Renal cortex interstitium (tissue), 15 donors: Measurements from ENCODE around the gene SECISBP2. TPM values are rescaled to one million over a fixed set of nuclear protein-coding genes. Genes with fewer than 3 reads are reported as not detected.
"Not testable (repeated sequence)": the region's sequence is repeated elsewhere in the genome, so short reads cannot be mapped to it uniquely, and the experiment has no call there.

Experiments used
- DNase-seq, 11 donors: peaks; one replicate each; pipeline ENCODE4 v3.0.0-alpha.2; 2013; ENCODE audit warnings: low read depth in 9 of 11, low spot score in 4 of 11; ENCODE audit errors: extremely low read depth in 1 of 11
- long read RNA-seq, 16 experiments: transcript quantifications; one replicate each; lab custom pipeline, GENCODE V29; 2026
- polyA plus RNA-seq, 3 donors: library from polyadenylated mRNA; unstranded; fragments of 120-200 nt; gene quantifications; one replicate each; pipeline ENCODE4 v1.2.1, GENCODE V29; 2013; ENCODE audit not compliant: insufficient read length in 3 of 3

SECISBP2 gene, protein sequence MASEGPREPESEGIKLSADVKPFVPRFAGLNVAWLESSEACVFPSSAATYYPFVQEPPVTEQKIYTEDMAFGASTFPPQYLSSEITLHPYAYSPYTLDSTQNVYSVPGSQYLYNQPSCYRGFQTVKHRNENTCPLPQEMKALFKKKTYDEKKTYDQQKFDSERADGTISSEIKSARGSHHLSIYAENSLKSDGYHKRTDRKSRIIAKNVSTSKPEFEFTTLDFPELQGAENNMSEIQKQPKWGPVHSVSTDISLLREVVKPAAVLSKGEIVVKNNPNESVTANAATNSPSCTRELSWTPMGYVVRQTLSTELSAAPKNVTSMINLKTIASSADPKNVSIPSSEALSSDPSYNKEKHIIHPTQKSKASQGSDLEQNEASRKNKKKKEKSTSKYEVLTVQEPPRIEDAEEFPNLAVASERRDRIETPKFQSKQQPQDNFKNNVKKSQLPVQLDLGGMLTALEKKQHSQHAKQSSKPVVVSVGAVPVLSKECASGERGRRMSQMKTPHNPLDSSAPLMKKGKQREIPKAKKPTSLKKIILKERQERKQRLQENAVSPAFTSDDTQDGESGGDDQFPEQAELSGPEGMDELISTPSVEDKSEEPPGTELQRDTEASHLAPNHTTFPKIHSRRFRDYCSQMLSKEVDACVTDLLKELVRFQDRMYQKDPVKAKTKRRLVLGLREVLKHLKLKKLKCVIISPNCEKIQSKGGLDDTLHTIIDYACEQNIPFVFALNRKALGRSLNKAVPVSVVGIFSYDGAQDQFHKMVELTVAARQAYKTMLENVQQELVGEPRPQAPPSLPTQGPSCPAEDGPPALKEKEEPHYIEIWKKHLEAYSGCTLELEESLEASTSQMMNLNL
- polyA plus RNA-seq, result 100 to 1,000 TPM in 1 of 3 donors, 10 to 100 TPM in 2; 60.3 to 105 (median 75.6) TPM
- long read RNA-seq, donor 1, result 0 reads
- long read RNA-seq, donor 2, partial matches to known transcripts, result 5 of 6 reads
- long read RNA-seq, donor 2, other reads (novel, unspliced or antisense), result 0 of 6 reads
- long read RNA-seq, donor 3, full-length matches to known transcripts, result 3 of 13 reads
- long read RNA-seq, donor 3, partial matches to known transcripts, result 10 of 13 reads
- long read RNA-seq, donor 3, other reads (novel, unspliced or antisense), result 0 of 13 reads
- long read RNA-seq, donor 4, full-length matches to known transcripts, result 5 of 5 reads
- long read RNA-seq, donor 4, partial matches to known transcripts, result 0 of 5 reads
- long read RNA-seq, donor 4, other reads (novel, unspliced or antisense), result 0 of 5 reads
- long read RNA-seq, donor 5, result 0 reads
- long read RNA-seq, donor 6, partial matches to known transcripts, result 0 of 2 reads
- long read RNA-seq, donor 6, other reads (novel, unspliced or antisense), result 0 of 2 reads
- long read RNA-seq, donor 7, partial matches to known transcripts, result 0 of 1 reads
- long read RNA-seq, donor 7, other reads (novel, unspliced or antisense), result 0 of 1 reads
- long read RNA-seq, donor 8, full-length matches to known transcripts, result 3 of 34 reads
- long read RNA-seq, donor 8, partial matches to known transcripts, result 31 of 34 reads
- long read RNA-seq, donor 8, other reads (novel, unspliced or antisense), result 0 of 34 reads
- long read RNA-seq, donor 9, partial matches to known transcripts, result 0 of 1 reads
- long read RNA-seq, donor 9, other reads (novel, unspliced or antisense), result 0 of 1 reads
- long read RNA-seq, donor 10, full-length matches to known transcripts, result 3 of 9 reads
- long read RNA-seq, donor 10, partial matches to known transcripts, result 6 of 9 reads
- long read RNA-seq, donor 10, other reads (novel, unspliced or antisense), result 0 of 9 reads
- long read RNA-seq, donor 11, result 0 reads
- long read RNA-seq, donor 12, result 0 reads
- long read RNA-seq, donor 13, result 0 reads
- long read RNA-seq, donor 14, result 0 reads
- long read RNA-seq, donor 15, partial matches to known transcripts, result 5 of 5 reads
- long read RNA-seq, donor 15, other reads (novel, unspliced or antisense), result 0 of 5 reads
- long read RNA-seq, donor 16, partial matches to known transcripts, result 53 of 79 reads
- long read RNA-seq, donor 16, other reads (novel, unspliced or antisense), result 20 of 79 reads

DNA sequence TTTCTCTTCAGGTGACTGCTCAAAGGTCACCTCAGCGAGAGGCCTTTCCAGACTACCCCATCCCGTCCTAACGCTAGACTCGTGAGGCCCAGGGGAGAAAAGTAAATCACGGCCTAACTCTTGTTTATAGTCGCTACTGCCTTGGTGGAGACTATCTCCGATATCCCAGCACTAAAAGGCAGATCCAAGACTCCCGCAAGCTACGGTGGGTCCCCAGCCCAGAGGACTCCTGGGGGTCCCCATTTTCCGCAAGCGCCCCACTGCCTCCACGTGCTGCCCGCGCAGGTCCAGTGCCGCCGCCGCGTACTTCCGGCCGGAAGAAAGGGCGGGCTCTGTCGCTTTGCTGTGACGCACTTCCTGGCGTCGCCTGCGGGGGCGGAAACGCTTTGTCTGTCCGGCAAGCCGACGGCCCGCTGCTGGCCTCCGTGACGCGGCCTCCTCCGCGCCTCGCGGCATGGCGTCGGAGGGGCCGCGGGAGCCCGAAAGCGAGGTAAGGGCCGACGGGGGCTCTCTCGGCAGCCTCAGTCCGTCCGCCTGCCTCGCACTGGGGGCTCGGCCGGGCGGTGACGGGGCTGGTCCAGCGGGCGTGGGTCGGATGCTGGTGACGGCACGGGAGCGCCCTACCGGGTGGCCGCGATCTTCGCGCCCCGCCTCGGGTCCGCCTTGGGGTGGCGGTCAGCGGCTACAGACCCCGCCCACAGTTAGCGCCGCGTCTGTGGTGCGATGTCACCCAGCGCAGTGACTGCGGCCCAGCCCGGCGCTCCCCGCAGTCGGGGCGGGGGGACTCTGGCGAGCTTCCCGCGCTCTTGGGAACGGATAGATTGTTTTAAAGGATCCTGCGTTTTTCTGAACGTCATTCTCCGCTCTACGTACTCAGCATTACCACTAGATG lies at the start of gene SECISBP2:
TSS of gene SECISBP2 (plus strand) at position 378 of the 892 bp plus-strand sequence. CDS start at position 455, 77 bp downstream.
- peak; percentile 85 to 95 (median 93) for DNase-seq

DNA sequence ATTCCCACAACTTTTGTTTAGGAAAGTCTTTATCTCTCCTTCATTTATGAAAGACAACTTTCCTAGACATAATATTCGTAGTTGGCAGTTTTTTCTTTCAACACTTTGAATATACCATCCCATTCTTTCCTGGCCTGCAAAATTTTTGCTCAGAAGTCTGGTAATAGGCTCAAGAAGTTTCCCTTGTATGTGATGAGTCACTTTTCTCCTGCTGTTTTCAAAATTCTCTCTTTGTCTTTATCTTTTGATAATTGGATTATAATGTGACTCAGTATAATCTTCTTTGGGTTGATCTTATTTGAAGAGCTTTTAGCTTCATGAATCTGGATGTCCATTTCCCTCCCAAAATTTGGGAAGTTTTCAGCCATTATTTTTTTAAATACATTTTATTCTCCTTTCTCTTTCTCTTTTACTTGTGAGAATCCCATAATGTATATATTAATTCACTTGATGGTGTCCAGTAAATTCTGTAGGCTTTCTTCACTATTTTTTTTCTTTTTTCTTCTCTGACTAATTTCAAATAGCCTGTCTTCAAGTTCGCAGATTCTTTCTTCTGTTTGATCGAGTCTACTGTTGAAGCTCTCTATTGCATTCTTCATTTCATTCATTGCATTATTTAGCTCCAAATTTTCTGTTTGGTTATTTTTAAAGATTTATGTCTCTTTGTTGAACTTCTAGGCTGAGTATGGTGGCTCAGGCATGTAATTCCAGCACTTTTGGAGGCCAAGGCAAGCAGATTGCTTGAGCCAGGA lies 44.6 kb upstream of the SECISBP2 start:
- no peak for DNase-seq

DNA sequence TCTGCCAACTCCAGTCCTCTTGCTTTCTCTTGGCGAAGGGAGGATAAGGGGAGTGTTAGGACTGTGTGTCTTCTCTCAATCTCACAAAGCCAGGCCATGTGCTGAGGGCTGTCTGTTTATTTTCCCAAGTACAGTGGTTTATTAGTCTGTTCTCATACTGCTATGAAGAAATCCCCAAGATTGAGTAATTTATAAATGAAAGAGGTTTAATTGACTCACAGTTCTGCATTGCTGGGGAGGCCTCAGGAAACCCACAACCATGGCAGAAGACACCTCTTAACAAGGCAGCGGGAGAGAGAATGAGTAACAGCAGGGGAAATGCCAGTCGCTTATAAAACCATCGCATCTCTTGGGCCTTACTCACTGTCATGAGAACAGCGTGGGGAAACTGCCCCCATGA lies 43.5 kb upstream of the SECISBP2 start:
- DNase-seq, result no peak

DNA sequence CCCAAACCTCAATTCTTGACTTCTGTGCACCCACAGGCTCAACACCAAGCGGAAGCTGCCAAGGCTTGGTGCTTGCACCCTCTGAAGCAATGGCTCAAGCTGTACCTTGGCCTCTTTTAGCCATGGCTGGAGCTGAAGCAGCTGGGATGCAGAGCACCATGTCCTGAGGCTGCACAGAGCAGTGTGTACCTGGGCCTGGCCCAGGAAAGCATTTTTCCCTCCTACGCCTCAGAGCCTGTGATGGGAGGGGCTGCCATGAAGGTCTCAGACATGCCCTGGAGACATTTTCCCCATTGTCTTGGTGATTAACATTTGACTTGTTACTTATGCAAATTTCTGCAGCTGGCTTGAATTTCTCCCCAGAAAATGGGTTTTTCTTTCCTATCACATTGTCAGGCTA lies 42.3 kb upstream of the SECISBP2 start:
- DNase-seq, result not testable (repeated sequence)

DNA sequence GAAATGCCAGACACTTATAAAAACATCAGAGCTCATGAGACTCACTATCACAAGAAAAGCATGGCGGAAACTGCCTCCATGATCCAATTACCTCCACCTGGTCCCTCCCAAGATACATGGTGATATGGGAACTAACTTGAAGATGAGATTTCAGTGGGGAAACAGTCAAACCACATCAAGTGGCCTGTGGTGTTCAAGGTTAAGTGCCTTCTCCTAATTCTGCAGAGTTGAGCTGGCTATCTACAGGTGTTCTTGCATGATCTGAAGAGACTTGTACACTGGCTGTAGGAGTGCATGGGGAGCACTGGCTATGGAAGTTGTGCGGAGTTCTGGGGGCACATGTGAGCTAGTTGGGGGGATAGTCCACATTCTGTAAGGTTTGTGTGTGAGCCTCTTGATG lies 41.3 kb upstream of the SECISBP2 start:
- DNase-seq, result no peak

DNA sequence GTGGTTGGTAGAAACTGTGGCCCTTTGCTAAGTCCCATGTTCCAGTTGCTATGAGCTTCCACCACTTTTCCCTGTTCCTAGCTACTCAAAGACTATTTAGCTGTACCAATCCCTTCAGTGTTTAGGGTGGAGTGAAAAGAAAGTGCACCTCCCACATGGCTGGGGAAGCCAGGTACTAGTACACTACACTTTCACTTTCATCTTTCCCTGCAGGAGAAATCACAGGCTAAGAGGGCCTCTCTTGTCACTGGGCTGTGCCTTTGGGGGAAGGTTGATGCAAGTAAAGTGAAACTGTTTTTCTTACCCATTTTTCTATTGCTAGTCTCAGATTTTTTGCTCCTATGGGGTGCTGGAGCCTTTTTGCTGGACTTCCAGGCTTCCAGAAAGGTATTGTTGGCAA lies 40.8 kb upstream of the SECISBP2 start:
- DNase-seq, result no peak

DNA sequence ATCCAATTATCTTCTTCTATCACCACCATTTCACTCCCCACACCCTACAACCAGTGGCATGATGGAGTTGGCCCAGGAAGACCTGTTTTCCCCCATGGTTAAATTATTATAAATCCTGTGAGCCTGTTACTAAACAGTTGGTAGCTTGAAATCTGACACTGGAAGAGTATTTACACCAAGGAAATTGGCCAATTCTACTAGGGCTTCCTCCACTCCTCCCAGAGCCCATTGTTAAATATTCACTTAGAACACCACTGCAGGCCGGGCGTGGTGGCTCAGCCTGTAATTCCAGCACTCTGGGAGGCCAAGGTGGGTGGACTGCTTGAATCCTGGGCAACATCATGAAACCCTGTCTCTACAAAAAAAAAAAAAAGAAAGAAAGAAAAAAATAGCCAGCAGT lies 39.7 kb upstream of the SECISBP2 start:
- no peak for DNase-seq

DNA sequence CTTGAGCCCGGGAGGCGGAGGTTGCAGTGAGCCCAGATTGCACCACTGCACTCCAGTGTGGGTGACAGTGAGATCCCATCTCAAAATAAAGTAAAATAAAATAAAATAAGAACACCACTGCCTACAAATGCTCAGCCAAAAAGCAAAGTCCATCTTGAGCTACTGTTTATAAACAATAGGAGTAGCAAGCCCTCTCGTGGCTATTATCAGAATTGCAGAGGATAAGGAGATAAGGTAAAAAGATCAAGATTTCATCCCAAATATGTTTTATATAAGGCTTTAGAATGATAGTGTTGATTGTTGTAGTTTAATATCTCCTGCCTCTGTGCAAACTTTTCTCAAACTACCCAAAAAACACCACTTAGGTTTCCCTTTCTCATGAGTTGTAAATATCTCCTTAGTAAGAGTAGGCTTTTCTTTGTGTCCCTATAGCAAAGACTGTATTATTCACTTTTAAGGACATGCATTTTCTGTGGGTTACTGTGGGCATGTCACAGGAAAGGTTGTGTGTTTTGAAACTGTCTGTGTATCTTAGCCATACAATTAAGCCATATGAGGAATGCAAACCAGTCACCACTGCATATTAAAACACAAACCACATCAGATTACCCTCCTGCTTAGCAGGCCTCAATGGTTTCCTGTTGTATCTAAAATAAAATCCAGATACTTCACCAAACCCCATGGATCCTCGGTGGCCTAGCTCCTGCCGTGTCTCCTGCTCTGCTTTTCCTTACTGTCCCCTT lies 39.1 kb upstream of the SECISBP2 start:
- DNase-seq, result peak in 10 of 11 donors; percentile 25 to 64 (median 38)

DNA sequence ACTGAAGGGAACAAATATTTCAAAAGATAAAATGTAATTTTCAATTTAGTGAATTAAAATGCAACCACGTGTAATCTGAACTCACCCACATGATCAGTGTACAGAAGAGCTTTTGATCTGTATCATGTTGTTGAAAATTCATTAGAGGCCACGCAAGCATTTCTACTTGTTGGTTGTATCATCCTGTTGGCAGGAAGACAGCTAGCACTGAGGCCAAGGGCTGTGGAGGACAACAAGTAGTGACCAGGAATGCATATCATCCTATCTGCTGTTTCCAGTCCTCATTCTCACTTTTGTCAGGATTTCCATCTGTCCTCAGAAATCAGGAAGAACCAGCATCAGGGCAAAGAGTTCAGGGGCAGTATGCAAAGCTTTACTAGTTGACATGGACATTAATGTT lies 37.2 kb upstream of the SECISBP2 start:
- no peak for DNase-seq

DNA sequence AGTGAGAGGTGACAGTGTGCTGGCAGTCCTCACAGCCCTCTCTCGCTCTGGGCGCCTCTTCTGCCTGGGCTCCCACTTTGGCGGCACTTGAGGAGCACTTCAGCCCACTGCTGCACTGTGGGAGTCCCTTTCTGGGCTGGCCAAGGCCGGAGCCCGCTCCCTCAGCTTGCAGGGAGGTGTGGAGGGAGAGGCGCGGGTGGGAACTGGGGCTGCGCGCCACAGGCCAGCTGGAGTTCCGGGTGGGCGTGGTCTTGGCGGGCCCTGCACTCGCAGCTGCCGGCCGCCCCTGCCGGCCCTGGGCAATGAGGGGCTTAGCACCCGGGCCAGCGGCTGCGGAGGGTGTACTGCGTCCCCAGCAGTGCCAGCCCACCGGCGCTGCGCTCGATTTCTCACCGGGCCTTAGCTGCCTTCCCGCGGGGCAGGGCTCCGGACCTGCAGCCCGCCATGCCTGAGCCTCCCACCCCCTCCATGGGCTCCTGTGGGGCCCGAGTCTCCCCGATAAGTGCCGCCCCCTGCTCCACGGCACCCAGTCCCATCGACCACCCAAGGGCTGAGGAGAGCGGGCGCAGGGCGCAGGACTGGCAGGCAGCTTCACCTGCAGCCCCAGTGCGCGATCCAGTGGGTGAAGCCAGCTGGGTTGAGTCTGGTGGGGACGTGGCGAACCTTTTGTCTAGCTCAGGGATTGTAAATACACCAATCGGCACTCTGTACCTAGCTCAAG lies 35.9 kb upstream of the SECISBP2 start:
- DNase-seq, result peak in 1 of 11 donors; percentile 15

DNA sequence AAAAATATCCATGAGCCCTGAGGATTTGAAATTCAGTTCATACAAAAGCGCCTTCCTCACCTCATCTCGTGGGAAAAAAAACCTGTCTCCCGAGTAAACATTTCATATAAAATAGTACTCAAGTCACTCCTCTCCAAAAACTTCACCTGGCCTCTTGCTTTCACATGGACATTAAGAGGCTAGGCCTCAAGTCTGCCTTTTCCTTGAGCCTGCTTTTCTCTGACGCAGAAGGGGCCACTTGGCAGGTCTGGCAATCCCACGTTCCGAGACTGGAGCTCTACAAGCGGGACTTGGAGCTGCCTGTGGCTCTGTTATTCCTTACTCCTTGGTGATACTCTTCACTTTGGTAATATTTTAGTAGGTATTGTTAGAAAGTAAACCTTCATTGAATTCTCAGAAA lies 34.2 kb upstream of the SECISBP2 start:
- no peak for DNase-seq

DNA sequence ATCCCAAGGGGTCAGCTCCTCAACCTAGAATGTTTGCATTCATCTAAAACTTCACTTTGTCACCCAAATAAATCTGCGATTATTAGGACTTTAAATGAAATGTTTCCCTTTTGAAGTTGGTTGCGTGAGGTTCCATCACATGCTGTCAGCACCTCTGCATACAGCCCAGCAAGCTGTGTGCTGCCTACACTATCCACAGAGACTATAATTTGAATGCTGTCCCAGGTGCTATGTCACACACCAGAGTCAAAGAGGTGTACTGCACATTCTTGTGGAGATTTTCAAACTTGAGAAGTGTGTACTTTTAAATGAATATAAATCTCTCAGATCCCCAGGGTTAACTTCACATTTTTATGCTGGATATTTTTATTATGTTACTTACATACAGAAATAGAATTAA lies 26.6 kb upstream of the SECISBP2 start:
- no peak for DNase-seq

DNA sequence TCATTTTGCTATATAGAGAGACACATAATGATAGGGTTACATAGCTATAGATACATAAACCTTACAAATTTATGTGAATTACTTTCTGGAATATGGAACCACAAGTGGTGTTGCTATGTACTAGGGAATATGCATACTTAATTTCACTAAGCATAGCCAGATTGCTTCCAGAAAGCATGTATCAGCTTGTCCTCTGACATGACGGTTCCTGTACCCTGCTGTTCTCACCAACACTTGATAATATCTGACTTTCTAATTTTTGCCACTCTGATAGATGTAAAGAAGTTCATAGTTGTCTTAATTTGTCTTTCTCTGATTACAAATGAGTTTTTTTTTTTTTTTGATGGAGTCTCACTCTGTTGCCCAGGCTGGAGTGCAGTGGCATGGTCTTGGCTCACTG lies 25.3 kb upstream of the SECISBP2 start:
- DNase-seq, result no peak

DNA sequence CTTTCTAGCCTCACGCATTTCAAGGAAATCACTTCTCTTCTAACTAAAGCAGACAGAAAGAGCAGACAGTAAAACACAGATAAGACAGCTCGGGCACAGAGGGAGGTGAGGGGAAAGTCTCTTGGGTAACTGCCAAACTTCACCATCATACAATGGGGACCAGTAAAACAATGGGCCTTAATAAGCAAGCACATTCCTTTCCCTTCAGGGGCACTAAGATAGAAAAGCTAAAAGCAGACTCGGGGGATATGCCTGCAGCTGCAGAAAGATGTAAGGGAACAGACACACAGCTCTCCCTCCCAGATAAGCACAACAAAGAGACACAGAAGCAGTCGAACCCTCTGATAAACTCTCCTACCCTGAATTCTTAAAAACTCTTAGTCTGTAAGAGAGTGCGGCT lies 22.9 kb upstream of the SECISBP2 start:
- no peak for DNase-seq

DNA sequence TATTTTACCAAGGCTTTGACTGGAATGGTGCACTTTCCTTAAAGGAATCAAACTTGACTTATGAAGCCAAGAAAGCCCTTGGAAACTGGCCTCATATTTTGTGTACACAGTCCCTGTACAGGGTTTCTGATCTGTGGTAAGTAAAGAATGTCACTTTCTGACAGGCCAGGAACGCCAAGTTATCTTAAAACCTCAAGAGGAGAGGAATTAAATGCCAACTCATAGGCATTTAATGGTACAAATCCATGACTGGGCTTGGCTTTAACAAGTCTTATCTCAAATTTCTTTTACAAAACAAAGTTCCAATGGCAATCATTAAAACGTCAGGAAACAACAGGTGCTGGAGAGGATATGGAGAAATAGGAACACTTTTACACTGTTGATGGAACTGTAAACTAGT lies 16.3 kb upstream of the SECISBP2 start:
- not testable (repeated sequence) for DNase-seq
